GM12873 (cell line): Measurements from ENCODE around the gene ABCC9.

Source experiments
- CTCF ChIP-seq: IDR thresholded peaks from 2 replicates; pipeline ENCODE4 v1.5.1; 2012; ENCODE audit warnings: low read depth, mild to moderate bottlenecking, moderate library complexity, low read length, control low read depth; ENCODE audit not compliant: insufficient read depth; ENCODE audit errors: missing control alignments

ABCC9 gene

GRCh38 chr12:21912318-21912717 lies 28.9 kb downstream of the ABCC9 start:
- no peak for TF ChIP-seq CTCF

GRCh38 chr12:21911832-21912231 lies 29.4 kb downstream of the ABCC9 start:
- TF ChIP-seq CTCF: no peak

- TF ChIP-seq CTCF: no peak
Observed at GRCh38 chr12:21910657-21911056, 30.6 kb downstream of the ABCC9 start.

- no peak for TF ChIP-seq CTCF
Observed at GRCh38 chr12:21907948-21908837, 33.0 kb downstream of the ABCC9 start.

GRCh38 chr12:21906919-21907493 lies 34.2 kb downstream of the ABCC9 start:
- no peak for TF ChIP-seq CTCF

- TF ChIP-seq CTCF: no peak
Observed at GRCh38 chr12:21895651-21896050, 45.6 kb downstream of the ABCC9 start.

- TF ChIP-seq CTCF: no peak
Observed at GRCh38 chr12:21894792-21895595, 46.2 kb downstream of the ABCC9 start.
